GM18499 (cell line): ENCODE measurements around the gene TDRD10.
A peak's percentile ranks its signal among the peaks of the same experiment; 100 is the strongest.

Source experiments
- ATAC-seq: cut with Tn5 transposase; IDR thresholded peaks from one replicate; pipeline ENCODE4 v1.9.1; 2021; ENCODE audit warnings: moderate number of reproducible peaks; ENCODE audit not compliant: insufficient read depth, unreplicated experiment

The TDRD10 gene

DNA sequence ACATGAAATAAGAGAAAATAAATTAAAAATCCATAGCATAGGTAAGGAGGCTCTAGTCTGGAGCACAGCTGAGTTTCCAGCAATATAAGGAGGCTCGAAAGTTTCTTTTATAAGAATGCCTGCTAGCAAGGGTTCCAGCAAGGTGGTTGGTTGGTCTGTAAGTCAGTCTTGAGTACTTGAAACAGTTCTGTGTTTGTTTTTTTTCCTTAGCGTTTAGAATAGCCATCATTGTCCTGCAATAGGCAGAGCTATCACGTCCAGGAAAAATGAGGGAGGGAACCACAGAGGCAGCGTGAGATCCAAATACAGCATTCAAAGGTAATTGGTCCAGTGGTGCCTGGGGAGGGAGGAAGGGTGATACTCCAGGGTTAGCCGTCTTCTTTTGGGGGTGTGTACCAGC, 48.1 kb downstream of the TDRD10 start:
- no peak for ATAC-seq

GRCh38 chr1:154550657-154551056, 48.6 kb downstream of the TDRD10 start:
- ATAC-seq, result no peak

GRCh38 chr1:154551474-154551873, 49.5 kb downstream of the TDRD10 start:
- no peak for ATAC-seq

DNA sequence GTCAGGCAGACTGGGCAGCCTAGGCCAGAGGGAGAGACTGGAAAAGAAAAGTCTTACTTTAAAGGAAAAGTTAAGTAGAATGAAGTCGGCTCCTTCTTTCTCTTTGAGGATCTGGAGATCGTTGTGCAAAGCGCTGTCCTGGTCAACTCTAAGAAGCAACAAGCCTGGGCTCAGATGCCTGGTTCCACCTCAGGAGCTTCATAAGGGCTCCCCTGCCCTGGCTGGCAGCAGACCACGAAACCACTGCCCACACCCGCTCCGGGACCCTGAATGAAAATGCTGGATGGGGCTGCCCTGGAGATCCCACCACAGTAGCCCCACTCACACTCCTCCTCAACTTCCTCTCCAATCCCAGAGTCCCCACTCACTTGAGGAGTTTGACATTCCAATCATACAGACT, 50.0 kb downstream of the TDRD10 start:
- ATAC-seq, result no peak

- ATAC-seq, result no peak
Measured at GRCh38 chr1:154553056-154554030, 51.3 kb downstream of the TDRD10 start.

DNA sequence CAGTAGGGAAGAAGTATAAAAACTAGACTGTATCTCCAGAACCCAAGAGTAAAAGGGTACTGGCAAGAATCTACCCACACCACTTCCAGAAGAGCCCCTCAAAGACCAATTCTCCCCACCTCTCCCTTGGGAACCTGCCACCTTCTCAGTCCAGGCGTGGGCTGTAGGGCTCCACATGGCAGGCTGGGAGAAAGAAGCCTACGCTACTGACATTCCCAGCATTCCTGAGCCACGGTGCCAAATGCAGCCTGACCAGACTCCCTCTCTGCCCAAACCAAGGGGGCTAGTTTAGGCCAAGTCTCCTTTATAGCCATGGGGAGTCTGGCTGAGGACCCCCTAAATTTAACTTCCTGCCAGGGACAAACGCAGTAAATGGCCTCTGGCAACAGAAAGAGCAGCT, 54.4 kb downstream of the TDRD10 start:
- ATAC-seq, result no peak

DNA sequence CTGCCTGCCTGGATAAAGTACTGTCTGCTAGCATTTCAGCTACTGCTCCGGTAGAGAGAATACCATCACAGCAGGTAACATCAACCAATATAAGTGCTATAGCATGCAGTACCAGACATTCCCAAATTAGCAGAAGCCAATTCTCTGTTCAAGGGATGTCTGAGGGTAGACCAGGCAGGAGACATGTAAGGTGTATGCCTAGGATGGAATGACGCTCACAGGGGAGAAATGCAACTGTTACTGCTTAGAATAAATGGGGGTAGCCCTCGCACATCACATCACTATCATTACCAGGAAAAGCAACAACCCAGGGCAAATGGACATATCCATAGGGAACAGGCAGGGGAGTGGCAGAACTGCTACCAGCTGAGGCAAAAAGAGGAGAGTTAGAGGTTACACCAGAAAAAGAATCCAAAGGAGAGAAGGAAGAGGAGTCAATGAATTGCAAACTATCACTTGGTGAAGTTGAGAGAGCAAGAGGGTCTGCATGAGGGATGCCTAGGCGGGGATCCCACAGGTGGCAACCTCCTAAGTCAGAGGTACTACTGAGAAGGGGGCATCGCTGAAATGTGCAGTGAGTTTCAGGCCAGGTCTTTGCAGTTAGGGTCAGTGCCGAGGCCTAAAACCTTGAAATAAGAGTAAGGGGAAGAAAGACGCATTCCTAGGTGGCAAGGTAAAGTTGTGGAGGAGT, 55.4 kb downstream of the TDRD10 start:
- no peak for ATAC-seq

GRCh38 chr1:154557939-154558719, 56.1 kb downstream of the TDRD10 start, which contains the start of gene UBE2Q1:
UBE2Q1 (minus strand) TSS chr1:154558662; CDS start chr1:154558553, 109 bp downstream.
- no peak for ATAC-seq

GRCh38 chr1:154558720-154559465, 56.9 kb downstream of the TDRD10 start:
- peak; percentile 61 for ATAC-seq

- ATAC-seq, result peak; percentile 41
Measured at GRCh38 chr1:154559466-154560044, 57.5 kb downstream of the TDRD10 start.

- no peak for ATAC-seq
Measured at GRCh38 chr1:154565876-154566275, 63.9 kb downstream of the TDRD10 start.

- no peak for ATAC-seq
Measured at GRCh38 chr1:154567386-154568156, 65.6 kb downstream of the TDRD10 start, which contains the start of gene CHRNB2. CHRNB2 (plus strand) TSS chr1:154567778; CDS start chr1:154568045, 267 bp downstream.

DNA sequence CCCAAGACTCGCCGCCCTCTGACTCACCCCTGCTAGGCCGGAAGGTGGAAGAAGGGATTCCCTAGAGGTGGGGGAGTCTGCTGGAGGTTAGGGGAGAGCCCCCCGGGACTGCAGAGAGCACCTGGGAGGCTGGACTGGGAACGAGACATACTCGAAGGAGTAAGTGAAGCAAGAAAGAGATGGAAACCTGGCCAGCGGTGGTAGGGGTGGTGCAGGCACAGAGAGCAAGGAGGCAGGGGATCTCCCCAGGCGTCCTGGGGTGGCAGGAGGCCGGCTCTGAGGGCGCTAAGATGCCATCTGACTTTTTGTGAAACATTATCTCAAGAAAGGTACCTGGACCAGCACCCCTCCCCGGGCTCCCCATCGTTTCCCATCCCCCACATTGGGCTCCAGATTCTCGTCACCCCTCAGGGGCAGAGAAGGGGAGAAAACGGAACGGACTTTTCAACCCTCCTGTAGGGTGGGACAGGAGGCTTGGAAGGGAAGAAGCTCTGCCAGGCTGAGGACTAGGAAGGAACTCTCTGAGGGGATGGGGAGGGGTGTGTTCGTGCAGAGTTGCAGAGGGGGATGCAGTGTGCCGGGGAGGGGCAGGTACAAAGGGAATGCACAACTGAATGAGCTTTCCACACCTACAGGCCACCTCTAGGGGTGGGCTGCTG, 66.3 kb downstream of the TDRD10 start:
- ATAC-seq, result no peak

- ATAC-seq, result no peak
Measured at GRCh38 chr1:154571244-154571963, 69.4 kb downstream of the TDRD10 start.

DNA sequence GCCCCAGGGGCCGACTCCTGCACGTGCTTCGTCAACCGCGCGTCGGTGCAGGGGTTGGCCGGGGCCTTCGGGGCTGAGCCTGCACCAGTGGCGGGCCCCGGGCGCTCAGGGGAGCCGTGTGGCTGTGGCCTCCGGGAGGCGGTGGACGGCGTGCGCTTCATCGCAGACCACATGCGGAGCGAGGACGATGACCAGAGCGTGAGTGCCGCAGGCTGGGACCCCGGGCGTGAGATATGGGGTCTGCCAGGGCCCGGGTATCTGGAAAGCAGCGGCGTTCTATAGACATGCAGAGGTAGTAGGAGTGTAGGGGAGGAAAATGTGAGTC, 69.9 kb downstream of the TDRD10 start:
- ATAC-seq, result no peak

DNA sequence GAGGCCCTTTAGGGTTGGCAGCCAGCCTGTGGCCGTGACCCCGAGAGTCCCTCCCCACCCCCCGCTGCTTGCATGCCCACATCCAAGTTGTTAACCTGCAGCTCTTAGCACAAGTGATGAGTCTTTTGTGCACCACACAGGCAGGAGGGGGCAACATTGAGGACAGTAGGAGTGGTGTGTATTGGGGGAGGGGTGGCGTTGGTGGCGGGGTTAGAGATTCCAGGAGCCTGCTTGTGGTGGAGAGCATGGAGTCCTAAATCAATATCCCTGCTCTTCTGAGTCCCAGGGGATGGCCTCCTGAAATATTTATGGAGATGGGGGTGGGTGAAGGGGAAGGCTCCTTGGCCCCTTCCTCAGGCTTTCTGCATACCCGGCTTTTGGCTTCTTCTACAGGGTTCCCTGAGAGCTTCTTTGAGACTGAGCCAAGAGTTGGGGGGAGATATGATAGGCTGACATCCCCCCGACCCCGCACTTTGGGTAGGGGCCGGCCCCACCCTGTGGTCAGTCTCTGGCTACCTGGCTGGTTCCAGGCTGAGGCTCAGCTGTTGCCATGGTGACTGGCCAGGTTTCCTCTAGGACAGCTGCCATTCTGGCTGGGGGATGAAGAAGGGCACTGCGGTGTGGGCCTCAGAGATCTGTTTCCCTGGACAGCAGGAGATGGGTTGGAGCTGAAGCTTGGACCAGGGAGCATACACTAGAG, 70.6 kb downstream of the TDRD10 start:
- no peak for ATAC-seq

- no peak for ATAC-seq
Measured at GRCh38 chr1:154573168-154573510, 71.1 kb downstream of the TDRD10 start.
